GM19324 (cell line): ENCODE results near the gene CAMK2B.

ENCODE experiments used
- ATAC-seq: cut with Tn5 transposase; IDR thresholded peaks from one replicate; pipeline ENCODE4 v1.9.1; 2021; ENCODE audit warnings: mild to moderate bottlenecking, moderate library complexity; ENCODE audit not compliant: unreplicated experiment, low FRiP score

CAMK2B gene

GRCh38 chr7:44331682-44332081 lies 6.3 kb upstream of the CAMK2B start:
- no peak for ATAC-seq

GRCh38 chr7:44330331-44330730 lies 4.9 kb upstream of the CAMK2B start:
- ATAC-seq = no peak

- no peak for ATAC-seq
Observed at GRCh38 chr7:44329888-44330287, 4.5 kb upstream of the CAMK2B start.

- no peak for ATAC-seq
Observed at GRCh38 chr7:44329081-44329480, 3.7 kb upstream of the CAMK2B start.

GRCh38 chr7:44327981-44328380 lies 2.6 kb upstream of the CAMK2B start:
- ATAC-seq = no peak

DNA sequence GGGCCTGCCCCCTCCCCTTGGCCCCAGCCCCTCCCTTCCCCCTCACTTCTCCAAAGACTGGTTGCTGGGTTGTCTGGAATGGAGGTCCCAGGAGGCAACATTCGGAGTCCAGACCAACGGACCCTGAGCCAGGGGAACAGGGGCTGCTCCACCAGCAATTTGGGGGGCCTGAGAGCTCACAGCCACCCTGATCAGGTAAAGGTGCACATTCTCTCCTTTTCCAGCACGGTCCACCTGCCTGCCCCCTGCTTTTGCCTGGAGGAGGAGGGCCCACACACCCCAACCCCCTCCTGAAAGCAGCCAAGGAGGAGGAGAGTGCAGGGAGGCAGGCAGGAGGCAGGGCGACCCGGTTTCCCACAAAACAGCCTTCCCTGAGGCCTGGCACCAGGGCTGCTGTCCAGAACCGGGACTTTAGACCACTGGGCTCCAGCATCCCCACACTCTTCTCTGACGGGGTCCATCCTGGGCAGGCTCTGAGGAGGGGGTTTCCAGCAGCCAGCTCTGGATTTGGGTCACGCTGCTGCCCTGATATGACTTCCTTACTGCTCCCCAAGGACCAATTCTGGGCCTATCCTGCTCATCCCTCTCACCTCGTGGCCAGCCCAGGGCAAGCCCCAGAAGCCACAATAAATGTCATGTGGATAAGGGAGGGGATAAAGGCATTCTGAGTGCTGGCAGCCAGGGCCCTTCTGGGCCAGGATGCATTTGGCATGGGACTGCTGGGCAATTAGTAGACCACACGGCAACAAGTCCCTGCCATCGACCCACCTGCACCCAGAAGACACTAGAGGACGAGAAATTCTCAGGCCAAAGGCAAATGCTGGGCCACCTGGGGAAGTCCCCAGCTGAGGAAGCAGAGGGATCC lies 1.1 kb upstream of the CAMK2B start:
- no peak for ATAC-seq

- ATAC-seq = no peak
Observed at GRCh38 chr7:44325811-44326241, 432 bp upstream of the CAMK2B start.

DNA sequence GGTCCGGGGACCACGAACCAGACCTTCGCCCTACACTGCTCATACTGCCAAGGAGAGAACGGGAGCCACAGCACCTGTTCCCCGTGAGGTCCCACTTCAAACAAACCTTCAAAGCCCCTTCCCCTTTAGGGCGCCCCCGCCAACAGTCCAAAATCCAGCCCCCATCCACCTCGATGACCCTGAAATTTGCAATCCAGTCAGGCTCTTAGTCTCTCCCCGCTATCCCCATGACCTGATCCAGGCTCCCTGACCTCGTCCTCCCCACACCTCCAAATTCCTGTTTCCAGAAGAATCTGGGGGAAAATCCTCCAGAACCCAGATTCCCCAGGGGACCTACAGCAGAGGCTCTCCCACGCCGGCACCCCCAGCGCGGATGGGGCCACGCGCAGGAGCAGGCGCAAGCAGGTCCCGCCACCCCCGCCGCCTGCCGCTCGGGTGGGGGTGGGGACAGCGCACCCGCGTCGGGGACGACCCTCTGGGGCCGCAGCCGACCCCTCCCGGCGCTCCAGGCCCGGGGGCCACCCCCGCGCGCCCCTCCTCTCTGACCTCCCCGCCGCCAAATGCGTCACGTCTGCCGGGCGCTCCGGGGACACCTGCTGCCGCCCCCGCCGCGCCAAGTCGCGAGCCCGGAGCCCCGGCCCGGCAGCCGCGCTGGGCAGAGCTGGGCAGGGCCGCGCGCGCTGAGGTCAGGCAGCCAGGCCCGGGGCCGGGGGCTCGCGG lies 753 bp downstream of the CAMK2B start:
- ATAC-seq = no peak

DNA sequence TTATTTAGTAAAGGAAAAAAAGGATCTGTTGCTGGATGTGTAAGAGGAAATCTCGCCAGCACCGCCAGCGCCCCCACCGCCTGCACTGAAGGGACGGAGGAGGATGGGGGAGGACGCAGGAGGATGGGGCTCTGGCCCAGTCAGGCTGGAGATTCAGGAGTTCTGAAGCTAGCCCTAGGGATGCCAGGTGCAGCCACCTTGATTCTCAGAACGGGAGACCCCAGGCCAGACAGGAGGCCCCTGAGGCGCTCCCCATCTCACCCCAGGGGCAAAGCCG lies 1.3 kb downstream of the CAMK2B start:
- ATAC-seq = no peak

DNA sequence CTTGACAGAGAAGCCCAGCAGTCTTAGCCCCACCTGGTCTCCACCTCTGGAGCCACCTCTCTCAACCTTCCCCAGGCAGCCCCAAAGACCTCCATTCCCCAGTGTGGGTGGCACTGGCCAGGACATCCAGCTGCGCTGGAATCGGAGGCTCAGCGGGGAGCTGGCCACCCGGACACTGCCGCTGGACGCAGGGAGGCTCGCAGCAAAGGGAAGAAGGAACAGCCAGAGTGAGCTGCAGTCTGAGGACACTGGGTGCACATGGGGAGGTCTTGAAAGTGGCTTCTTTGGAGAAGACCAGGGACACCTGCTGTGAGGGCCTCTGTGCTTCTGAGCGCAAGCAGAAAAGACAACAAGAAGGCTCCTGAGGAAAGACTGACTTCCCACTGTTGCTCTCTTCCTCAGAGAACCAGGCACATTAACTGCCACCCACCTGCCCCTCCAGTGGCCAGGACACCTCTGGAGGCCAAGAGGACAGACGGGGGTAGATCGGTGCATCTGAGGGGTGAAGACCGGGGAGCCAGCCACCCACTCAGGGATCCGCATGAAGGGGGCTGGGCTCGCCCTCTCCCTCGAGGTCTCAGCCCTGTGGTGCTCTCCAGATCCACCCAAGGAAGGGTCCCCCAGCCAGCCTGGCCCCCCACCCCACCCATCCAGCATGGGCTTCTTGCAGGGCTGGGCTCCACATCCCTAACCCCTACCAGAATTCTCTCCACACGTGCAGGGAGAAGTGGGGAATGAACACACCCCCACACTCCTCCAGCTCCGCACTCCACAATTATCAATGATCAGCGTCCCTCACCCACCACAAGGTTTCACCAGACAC lies 1.8 kb downstream of the CAMK2B start:
- ATAC-seq = no peak

DNA sequence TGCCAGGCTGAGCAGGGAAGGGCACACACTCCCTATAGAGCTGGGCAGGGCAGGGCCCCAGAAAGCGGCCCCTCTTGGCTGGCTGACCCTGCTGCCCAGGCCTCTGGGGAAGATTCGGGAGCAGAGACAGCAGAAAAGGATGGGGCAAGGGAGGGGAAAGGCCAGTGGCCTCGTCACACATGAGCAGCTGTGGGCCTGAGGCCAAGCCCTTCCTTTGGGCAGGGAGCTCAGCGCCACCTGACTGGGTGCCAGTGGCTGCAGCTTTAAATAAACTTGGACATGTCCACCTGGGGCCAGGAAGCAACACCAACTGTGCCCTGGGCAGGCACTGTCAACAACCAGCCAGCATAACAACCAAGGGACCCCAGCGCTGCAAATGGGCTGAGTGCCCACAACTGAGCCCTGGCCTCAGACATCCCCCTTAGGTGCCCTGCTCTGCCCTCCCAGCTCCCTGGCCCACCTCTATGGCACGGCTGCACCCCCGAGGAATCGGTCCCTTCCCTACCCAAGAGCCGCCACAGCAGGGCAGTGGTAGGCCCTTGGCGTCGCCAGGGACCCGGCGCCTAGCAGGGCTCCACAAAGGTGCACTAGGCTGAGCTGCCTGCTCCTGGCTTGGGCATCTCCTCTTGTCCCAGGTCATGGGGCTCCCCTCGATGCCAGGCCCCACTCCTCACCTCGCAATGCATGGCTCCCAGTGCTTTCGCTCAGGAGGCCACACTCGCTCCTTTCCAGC lies 2.6 kb downstream of the CAMK2B start:
- no peak for ATAC-seq

GRCh38 chr7:44321796-44322195 lies 3.6 kb downstream of the CAMK2B start:
- no peak for ATAC-seq

DNA sequence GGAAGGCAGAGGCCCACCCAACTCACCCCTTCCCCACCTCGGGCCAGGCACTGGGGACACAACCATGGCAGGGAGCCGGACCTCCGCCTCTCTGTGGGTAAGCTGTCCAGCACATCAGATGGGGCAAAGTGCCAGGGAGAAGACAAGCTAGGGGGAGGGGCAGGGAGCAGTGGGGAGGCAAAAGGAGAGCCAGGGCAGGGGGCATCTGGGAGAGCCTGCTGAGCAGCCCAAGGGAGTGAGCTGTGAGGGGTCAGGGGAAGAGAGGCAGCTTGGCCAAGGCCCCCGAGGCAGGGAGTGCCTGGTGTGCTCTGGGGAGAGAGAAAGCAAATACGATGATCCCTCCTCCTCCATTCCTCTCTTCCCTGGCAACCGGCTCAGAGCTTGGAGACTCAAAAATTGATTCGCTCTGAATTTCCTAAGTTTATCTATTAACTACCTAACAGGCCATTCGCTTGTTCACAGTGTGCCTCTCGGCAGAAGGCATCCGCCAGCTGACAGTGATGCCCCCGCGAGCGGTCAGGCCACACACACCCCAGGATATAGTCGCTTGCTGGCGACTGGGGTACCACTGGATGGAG lies 4.5 kb downstream of the CAMK2B start:
- ATAC-seq = no peak

DNA sequence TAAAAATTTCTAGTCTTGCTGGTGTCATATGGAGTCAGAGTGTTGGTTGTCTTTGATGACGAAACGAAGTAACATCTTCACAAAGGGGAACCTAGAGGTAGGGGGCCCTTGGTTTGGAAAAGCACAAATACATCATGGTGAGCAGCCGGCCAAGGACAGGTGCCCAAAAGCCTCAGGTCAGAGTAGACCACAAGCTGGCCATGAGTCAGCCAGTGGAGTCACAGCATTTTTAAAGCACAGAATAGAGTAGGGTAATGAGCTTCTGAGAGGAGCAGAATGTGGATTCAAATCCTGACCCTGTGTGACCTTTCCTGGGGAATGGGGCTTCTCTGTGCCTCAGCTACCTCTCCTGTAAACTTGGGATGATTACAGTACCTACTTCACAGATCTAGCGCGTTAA lies 5.3 kb downstream of the CAMK2B start:
- ATAC-seq = no peak

DNA sequence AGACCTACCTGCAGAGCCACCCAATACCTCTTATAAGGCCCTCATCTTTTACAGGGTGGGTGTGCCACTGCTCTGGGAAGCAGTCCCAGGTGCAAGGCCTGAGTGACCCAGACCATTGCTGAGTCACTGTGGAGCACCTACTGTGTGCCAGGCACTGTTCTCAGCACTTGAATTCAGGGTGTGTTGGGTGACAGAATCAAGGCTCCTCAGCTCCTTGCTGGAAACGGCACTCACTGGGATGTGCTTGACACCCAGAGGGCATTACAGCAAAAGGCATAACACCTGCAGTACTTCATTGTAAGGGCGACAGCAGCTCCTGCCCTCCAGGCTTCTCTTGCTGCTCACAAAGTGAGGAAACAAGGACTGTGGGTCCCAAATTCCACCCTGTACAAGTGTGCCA lies 7.1 kb downstream of the CAMK2B start:
- ATAC-seq = no peak

- ATAC-seq = no peak
Observed at GRCh38 chr7:44315301-44315903, 10.0 kb downstream of the CAMK2B start.

- no peak for ATAC-seq
Observed at GRCh38 chr7:44313621-44314031, 11.8 kb downstream of the CAMK2B start.

DNA sequence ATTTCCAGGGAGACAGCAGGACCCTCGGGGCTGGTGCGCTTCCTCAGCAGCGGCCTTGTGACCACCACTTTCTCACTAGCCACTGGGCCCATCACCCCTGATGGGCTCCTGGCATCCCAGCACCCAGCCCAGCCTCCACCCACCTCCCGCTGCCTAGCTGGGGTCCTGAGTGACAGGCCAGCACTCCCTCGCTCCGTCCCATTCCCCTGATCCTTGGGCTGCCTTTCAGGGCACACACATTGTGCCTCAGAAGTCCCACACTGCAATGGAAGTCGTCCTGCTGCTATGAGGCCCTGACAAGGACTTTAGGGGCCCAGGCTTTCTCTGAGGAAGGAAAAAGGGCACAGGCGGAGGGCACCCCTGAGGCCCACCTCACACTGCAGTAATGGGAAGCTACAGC lies 12.4 kb downstream of the CAMK2B start:
- no peak for ATAC-seq

DNA sequence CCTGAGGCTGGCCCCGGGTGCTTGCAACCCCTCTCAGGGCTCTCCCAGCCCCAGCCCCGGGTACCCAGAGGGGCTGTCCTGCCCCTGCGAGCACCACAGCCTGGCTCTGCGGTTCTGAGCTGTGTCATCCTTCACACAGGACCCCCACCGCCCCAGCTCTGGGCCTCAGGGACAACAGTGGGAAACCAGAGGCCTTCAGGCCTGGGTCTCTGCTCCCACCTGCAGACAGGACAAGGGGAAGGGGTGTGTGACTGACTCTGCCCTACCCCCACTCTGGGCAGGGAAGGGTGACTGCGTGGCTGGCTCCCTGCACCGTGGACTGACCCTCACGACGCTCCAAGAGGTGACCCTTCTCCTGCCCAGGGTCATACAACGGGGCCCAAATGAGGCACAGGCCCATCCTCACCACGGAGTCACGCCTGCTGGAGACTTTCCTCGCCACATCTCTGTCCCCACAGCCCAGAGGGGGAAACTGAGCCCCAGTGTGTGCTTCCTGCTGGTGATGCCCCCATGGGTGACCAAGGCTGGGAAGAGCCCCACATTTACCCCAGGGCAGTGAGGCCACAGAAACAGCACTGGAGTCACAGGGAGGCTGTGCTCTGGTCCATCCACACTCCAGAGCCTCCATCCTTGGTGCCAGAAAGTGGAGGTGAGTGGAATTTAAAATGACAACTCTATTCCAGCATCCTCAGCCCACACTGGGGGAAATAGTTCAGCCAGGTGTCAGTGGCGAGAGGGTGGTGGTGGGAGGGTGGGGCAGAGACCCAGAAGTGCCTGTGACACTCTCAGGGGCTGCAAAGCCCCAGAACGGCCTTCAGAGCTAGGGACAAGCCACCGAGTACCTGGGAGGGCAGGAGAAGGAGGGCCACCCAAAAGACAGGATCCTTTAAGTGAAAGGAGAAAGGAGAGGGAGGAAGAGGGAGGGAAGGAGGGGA lies 13.6 kb downstream of the CAMK2B start:
- no peak for ATAC-seq
